GM12878 (cell line): ENCODE measurements around the gene NRP1. TPM values are rescaled to one million over a fixed set of nuclear protein-coding genes. Genes with fewer than 3 reads are reported as not detected.

ENCODE experiments used
- ATAC-seq: fragments of 200-7000 bp; cut with Tn5 transposase; 3 replicates; pipeline ENCODE4 v1.9.1; 2020; ENCODE audit warnings: mild to moderate bottlenecking, moderate library complexity
- BruUV-seq: library from RNA; stranded (reverse); fragments of 400-500 nt; replicated peaks from 2 replicates; lab custom pipeline; 2021; lab: Mats Ljungman, UMichigan
- CTCF ChIA-PET: fragments of 300-600 bp; sonication (Branson Sonifier 250); formaldehyde crosslinking; extraction: SDS; loops from one replicate; lab custom pipeline; 2021; ENCODE audit warnings: inconsistent platforms; lab: Yijun Ruan, JAX
- POLR2A ChIA-PET: fragments of 350-600 bp; formaldehyde crosslinking; extraction: SDS; loops from one replicate; lab custom pipeline; 2021; ENCODE audit warnings: inconsistent platforms; lab: Charles Lee
- RAD21 ChIA-PET: fragments of 300-600 bp; sonication (Branson Sonifier 250); formaldehyde crosslinking; loops from one replicate; lab custom pipeline; 2023; ENCODE audit warnings: antibody characterized with exemption; ENCODE audit not compliant: unreplicated experiment; lab: Charles Lee
- SMC1A ChIA-PET: fragments of 300-600 bp; sonication (Branson Sonifier 250); formaldehyde crosslinking; loops from one replicate; lab custom pipeline; 2023; ENCODE audit not compliant: unreplicated experiment, uncharacterized antibody; lab: Charles Lee
- DNase-seq: peaks from one replicate; pipeline ENCODE4 v3.0.0-alpha.2; 2011; ENCODE audit warnings: low read depth, low spot score
- FAIRE-seq: peaks from 3 replicates; lab custom pipeline; 2011; peaks lifted over from hg19 to GRCh38; lab: Jason Lieb, UNC
- H2AFZ ChIP-seq: 2 replicates; pipeline ENCODE4 v1.6.0; 2011; ENCODE audit warnings: low read depth, low read length, control low read depth; ENCODE audit not compliant: control insufficient read depth
- H3K27ac ChIP-seq: 2 replicates; pipeline ENCODE4 v1.5.1; 2011; ENCODE audit warnings: control low read depth; ENCODE audit not compliant: control insufficient read depth, insufficient read depth
- H3K27me3 ChIP-seq, 2 experiments: replicated peaks in 1 of 2; 2 replicates each; pipeline versions ENCODE4 v1.6.0 to v1.6.1; 2011; ENCODE audit warnings: low read length in 1 of 2; ENCODE audit not compliant: control insufficient read depth in 2 of 2, insufficient read depth in 2 of 2
- H3K36me3 ChIP-seq, 2 experiments: 2 replicates each; pipeline ENCODE4 v1.5.1; 2011; ENCODE audit warnings: low read length in 1 of 2; ENCODE audit not compliant: control insufficient read depth in 2 of 2, insufficient read depth in 2 of 2
- H3K4me1 ChIP-seq: 2 replicates; pipeline ENCODE4 v1.6.1; 2011; ENCODE audit warnings: mild to moderate bottlenecking, low read length, moderate library complexity, mixed read lengths; ENCODE audit not compliant: control insufficient read depth, insufficient read depth
- H3K4me2 ChIP-seq: 2 replicates; pipeline ENCODE4 v1.6.0; 2011; ENCODE audit warnings: control low read depth; ENCODE audit not compliant: control insufficient read depth, insufficient read depth
- H3K4me3 ChIP-seq: fragments of 200-600 bp; sonication (generic); 2 replicates; pipeline ENCODE4 v1.5.1; 2016
- H3K79me2 ChIP-seq: 2 replicates; pipeline ENCODE4 v1.6.0; 2011; ENCODE audit warnings: low read length; ENCODE audit not compliant: control insufficient read depth, insufficient read depth
- H3K9ac ChIP-seq: 2 replicates; pipeline ENCODE4 v1.8.0; 2011; ENCODE audit warnings: low read length, control low read depth, mixed read lengths; ENCODE audit not compliant: control insufficient read depth, insufficient read depth
- H3K9me3 ChIP-seq: replicated peaks from 3 replicates; pipeline ENCODE4 v1.5.1; 2011; ENCODE audit warnings: mild to moderate bottlenecking, low read length; ENCODE audit not compliant: control insufficient read depth, insufficient read depth
- H4K20me1 ChIP-seq: 2 replicates; pipeline ENCODE4 v1.6.0; 2011; ENCODE audit not compliant: control insufficient read depth, insufficient read depth
- CTCF ChIP-seq, 3 experiments: IDR thresholded peaks in 2 of 3; conservative IDR thresholded peaks in 1 of 3; 2 replicates each; pipeline ENCODE4 v1.5.1; 2011; ENCODE audit warnings: low read depth in 3 of 3, low read length in 3 of 3, mild to moderate bottlenecking in 3 of 3, control low read depth in 2 of 3, moderate library complexity in 2 of 3, inconsistent platforms in 1 of 3, mixed read lengths in 1 of 3; ENCODE audit not compliant: control insufficient read depth in 2 of 3, insufficient read depth in 1 of 3; ENCODE audit errors: extremely low read depth in 1 of 3
- E4F1 ChIP-seq: fragments of 450-650 bp; IDR thresholded peaks from 2 replicates; pipeline ENCODE4 v1.6.1; 2018; ENCODE audit warnings: borderline replicate concordance, mild to moderate bottlenecking; ENCODE audit not compliant: partially characterized antibody
- EP300 ChIP-seq, 2 experiments: fragments of 150-350 bp in 1 of 2; IDR thresholded peaks; 2 replicates each; pipeline ENCODE4 v1.6.1; 2011 to 2012; ENCODE audit warnings: low read depth in 2 of 2, low read length in 2 of 2, borderline replicate concordance in 1 of 2, improper control_type of control experiment in 1 of 2, inconsistent platforms in 1 of 2; ENCODE audit not compliant: control insufficient read depth in 1 of 2
- ESRRA ChIP-seq: IDR thresholded peaks from 2 replicates; pipeline ENCODE4 v1.6.1; 2012; ENCODE audit warnings: mild to moderate bottlenecking, low read length, improper control_type of control experiment
- FOXK2 ChIP-seq: fragments of 450-650 bp; IDR thresholded peaks from 2 replicates; pipeline ENCODE4 v1.6.1; 2017; ENCODE audit warnings: mild to moderate bottlenecking, moderate library complexity
- GABPA ChIP-seq: IDR thresholded peaks from 2 replicates; pipeline ENCODE4 v1.6.1; 2014; ENCODE audit warnings: antibody characterized with exemption, low read depth, mild to moderate bottlenecking, inconsistent platforms
- PAX5 ChIP-seq: IDR thresholded peaks from 2 replicates; pipeline ENCODE4 v1.6.1; 2011; ENCODE audit warnings: low read depth, low read length, borderline replicate concordance
- POLR2AphosphoS2 ChIP-seq: IDR thresholded peaks from 2 replicates; pipeline ENCODE4 v1.6.1; 2011; ENCODE audit warnings: low read depth, mild to moderate bottlenecking, low read length, improper control_type of control experiment, moderate library complexity
- POU2F2 ChIP-seq: IDR thresholded peaks from 3 replicates; pipeline ENCODE4 v1.6.1; 2011; ENCODE audit warnings: low read depth, mild to moderate bottlenecking, low read length, borderline replicate concordance
- SMAD1 ChIP-seq: fragments of 450-650 bp; IDR thresholded peaks from 2 replicates; pipeline ENCODE4 v1.6.1; 2018; ENCODE audit warnings: mild to moderate bottlenecking, low read depth; ENCODE audit not compliant: partially characterized antibody
- SMARCA5 ChIP-seq: fragments of 450-650 bp; IDR thresholded peaks from 2 replicates; pipeline ENCODE4 v1.6.1; 2017; ENCODE audit warnings: mild to moderate bottlenecking
- TCF7 ChIP-seq: IDR thresholded peaks from 2 replicates; pipeline ENCODE4 v1.6.1; 2014; ENCODE audit warnings: antibody characterized with exemption, borderline replicate concordance
- ZBED1 ChIP-seq: IDR thresholded peaks from 2 replicates; pipeline ENCODE4 v1.6.1; 2016; ENCODE audit warnings: borderline replicate concordance
- ZBTB11 ChIP-seq: fragments of 450-650 bp; formaldehyde crosslinking; IDR thresholded peaks from 2 replicates; pipeline ENCODE4 v1.5.0; 2022; ENCODE audit warnings: mild to moderate bottlenecking, missing genetic modification characterization
- ZNF217 ChIP-seq: fragments of 450-650 bp; IDR thresholded peaks from 2 replicates; pipeline ENCODE4 v1.6.1; 2017; ENCODE audit warnings: antibody characterized with exemption, mild to moderate bottlenecking
- ZNF274 ChIP-seq: IDR thresholded peaks from one replicate; pipeline ENCODE4 v1.8.0; 2011; ENCODE audit not compliant: insufficient read length, insufficient read depth
- WGBS: methylation state at CpG from one replicate; pipeline ENCODE4 v1.1.6; 2016; ENCODE audit warnings: low lambda C conversion rate; ENCODE audit not compliant: insufficient replicate concordance, insufficient coverage; ENCODE audit errors: missing lambda C conversion rate; 5-methylcytosine and 5-hydroxymethylcytosine counted together
- in situ Hi-C: fragments of 300-500 bp; cut with MboI; formaldehyde crosslinking; loops from 9 replicates; pipeline ENCODE4 v1.14.3; 2018; ENCODE audit warnings: mixed read lengths
- intact Hi-C: fragments of 100-400 bp; cut with micrococcal nuclease; formaldehyde crosslinking; loops from one replicate; pipeline ENCODE4 v1.14.2; 2022; ENCODE audit not compliant: unreplicated experiment
- polyA plus RNA-seq, 11 experiments: library from polyadenylated mRNA; depleted of rRNA in 4 of 11; unstranded in 6 of 11; stranded (reverse) in 5 of 11; fragments of >200 nt; fragmentation: Nextera tagmentation in 4 of 11; fragmentation: Illumina TruSeq in 1 of 11; extraction: Ambion mirVana in 4 of 11; extraction: Trizol in 1 of 11; gene quantifications; 1 replicate in 1 of 11; 2 replicates in 10 of 11; pipeline versions ENCODE4 v1.2.1 to v1.2.3, GENCODE V29; 2011 to 2016; ENCODE audit warnings: inconsistent platforms in 2 of 11, missing spikeins in 2 of 11, low read depth in 1 of 11
- total RNA-seq, 4 experiments: library from RNA; depleted of rRNA in 3 of 4; stranded (reverse); fragments of >200 nt in 3 of 4; fragmentation: Illumina TruSeq in 1 of 4; extraction: Trizol in 1 of 4; gene quantifications; 2 replicates each; pipeline versions ENCODE4 v1.2.1 to v1.2.3, GENCODE V29; 2013 to 2021

NRP1 gene
- total and polyA plus RNA-seq, 10 of the 15 experiments (the other 5 are each of a cell fraction or from before 2014, with no cell fraction given): 0.11 to 12.1 (median 0.52) TPM

- Histone ChIP-seq H3K9ac (no peak overlapping the region), H3K4me3 (no peak overlapping the region), H3K36me3 (no peaks in the 10 kb centered on the region), H3K4me1 (no peaks in the 10 kb centered on the region), H3K4me2 (no peak overlapping the region), H3K27ac (no peak overlapping the region), H3K27me3 (no peaks in the 10 kb centered on the region), H3K9me3 (no peaks in the 10 kb centered on the region; the same call in 2 of the 3 replicates), H4K20me1 (no peaks in the 10 kb centered on the region), H3K79me2 (no peaks in the 10 kb centered on the region), H2AFZ (no peak overlapping the region)
- DNase-seq (no peak), ATAC-seq (no peak), FAIRE-seq (no peak)
- intact Hi-C loops: no loop called here
- whole genome bisulfite sequencing: 0% methylated on average over 2 of the region's 2 CpGs
- CTCF ChIA-PET: interaction anchor here (0.8 kb wide), 1 partner anchor 22 kb away, joined by 4 read pairs; no protein-coding TSS in a partner anchor
- RAD21 ChIA-PET: no interaction called here
- in situ Hi-C loops: no loop called here
- TF ChIP-seq ZBTB11 (CRISPR knock-in tag) (no peak), EP300 (IDR thresholded peaks at IDR 0.05; ENCODE audit: borderline replicate concordance in 1 of 2, control insufficient read depth in 1 of 2, low read depth in 2 of 2, low read length in 2 of 2) (no peak), POLR2AphosphoS2 (no peak), FOXK2 (no peak), PAX5 (no peak), SMARCA5 (no peak), ZNF274 (no peak), GABPA (no peak), E4F1 (no peak), SMAD1 (no peak), ZBED1 (no peak), ESRRA (no peak), POU2F2 (no peak), ZNF217 (no peak), TCF7 (no peak), CTCF (IDR thresholded peaks at IDR 0.05 in 2 of 3, conservative IDR thresholded peaks at IDR 0.05 in 1 of 3; ENCODE audit: control insufficient read depth in 2 of 3, extremely low read depth in 1 of 3, insufficient read depth in 1 of 3, low read depth in 3 of 3, low read length in 3 of 3) (no peak)
- BruUV-seq: no TSS peak
- POLR2A ChIA-PET: no interaction called here
- SMC1A ChIA-PET: interaction anchor here (0.6 to 0.9 kb wide), 3 partner anchors 9 to 970 kb away, joined by 3 read pairs; no protein-coding TSS in a partner anchor
These were observed 119.3 kb downstream of the NRP1 start for GRCh38 chr10:33215154-33215553.
